ENCODE measurements around the gene TPO. TPM values are rescaled to one million over a fixed set of nuclear protein-coding genes. Genes with fewer than 3 reads are reported as not detected.

TPO gene
- total RNA-seq, 2 donors from 2014 or later: 1.5 to 4.3 TPM

DNA sequence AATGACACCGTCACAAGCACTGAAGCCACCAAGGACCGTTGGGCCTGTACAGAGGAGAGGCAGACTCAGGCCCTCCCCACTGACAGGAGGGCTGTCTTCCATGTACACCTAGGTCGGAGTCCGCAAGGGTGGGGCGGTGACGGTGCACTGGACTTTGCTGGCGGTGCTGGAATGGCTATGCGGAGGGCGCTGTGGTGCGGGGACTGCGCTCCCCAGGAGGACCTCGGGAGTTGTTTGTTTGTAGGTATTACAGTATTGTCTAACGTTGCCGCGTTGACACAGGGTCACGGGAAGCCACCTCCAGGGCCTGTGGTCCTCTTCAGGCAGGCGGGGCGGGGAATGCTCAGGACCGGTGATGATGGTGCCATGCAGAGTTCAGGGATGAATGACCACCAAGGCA is 126.2 kb downstream of the TPO start:
- intact Hi-C loops (cut with DNase I, micrococcal nuclease): no loop called here
- DNase-seq (no peak), ATAC-seq (no peak)

DNA sequence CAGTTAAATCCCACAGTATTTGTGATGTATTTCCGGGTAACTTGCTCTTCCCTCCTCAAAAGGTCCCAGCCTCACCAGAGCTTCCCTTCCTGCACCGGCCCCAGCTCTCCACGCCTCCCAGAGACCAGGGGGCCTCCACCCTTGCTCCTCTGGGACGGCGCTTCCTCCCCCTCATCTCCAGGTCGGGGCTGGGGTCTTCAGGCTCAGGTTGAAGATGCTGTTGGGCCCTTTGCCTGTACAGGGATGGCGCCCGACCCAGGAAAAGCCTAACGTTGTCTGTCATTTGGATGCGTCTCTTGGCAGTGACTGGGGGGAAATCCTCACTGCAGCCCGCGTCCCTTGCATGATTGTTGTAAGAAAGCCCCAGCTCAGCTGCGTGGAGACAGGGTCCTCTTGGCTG is 126.7 kb downstream of the TPO start:
- ATAC-seq (no peak), DNase-seq (no peak)
- intact Hi-C loops (cut with DNase I, micrococcal nuclease): loop anchor here in 1 of 2 donors (10.0 kb wide), 1 partner anchor 685 kb away; no protein-coding TSS in a partner anchor

GRCh38 chr2:1540481-1540880 is 127.2 kb downstream of the TPO start:
- intact Hi-C loops (cut with DNase I, micrococcal nuclease): loop anchor here in 1 of 2 donors (10.0 kb wide), 1 partner anchor 686 kb away; no protein-coding TSS in a partner anchor
- DNase-seq: no peak
- no peak for ATAC-seq

DNA sequence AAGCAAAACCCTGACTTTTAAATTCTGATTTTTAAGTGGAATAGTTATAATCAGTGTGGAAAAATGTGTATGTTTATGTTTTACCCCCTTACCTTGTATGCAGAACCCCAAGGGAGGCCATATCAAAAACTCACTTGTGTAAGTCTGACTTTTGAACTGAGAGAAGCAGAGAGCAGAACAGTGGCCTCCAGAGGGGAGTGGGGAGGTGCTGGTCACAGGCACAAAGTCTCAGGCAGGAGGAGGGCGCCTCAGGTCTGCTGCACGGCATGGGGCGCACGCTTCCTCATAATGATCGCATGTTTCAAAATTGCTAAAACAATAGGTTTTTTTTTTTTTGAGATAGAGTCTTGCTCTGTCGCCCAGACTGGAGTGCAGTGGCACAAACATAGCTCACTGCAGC is 127.8 kb downstream of the TPO start:
- intact Hi-C loops (cut with DNase I, micrococcal nuclease): loop anchor here in 1 of 2 donors (10.0 kb wide), 1 partner anchor 686 kb away; no protein-coding TSS in a partner anchor
- ATAC-seq (no peak), DNase-seq (no peak)

DNA sequence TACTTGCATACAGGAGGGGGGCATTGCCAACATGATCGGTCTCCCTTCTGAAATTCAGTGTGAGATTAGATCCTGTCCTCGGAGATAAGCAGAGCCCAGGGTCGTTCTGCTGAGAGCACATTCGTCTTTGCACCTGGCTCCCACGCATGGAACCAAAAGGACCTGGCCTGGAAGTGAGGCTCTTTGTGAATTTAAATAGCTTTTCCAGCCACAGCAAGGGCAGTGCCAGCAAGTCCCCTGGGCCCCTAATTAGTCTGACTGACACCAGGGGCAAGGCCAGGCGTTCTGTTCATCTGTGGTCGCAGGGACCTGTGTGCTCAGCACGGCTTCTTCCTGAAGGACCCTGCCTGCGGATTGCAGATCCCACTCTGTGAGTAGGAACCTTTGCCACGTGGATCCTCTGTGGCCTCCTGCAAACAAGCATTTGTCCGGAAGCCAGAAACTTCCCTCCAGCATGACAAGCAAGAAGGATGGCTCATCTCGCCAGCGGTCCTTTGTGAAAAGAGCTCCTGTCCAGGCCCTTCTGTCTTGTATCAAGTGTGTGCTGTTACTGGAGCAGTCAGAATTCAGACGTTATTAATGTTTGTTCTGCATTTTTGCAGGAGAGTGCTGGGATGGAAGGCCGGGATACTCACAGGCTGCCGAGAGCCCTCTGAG is 128.7 kb downstream of the TPO start:
- ATAC-seq (no peak), DNase-seq (no peak)
- intact Hi-C loops (cut with DNase I, micrococcal nuclease): loop anchor here in 1 of 2 donors (10.0 kb wide), 1 partner anchor 687 kb away; no protein-coding TSS in a partner anchor

GRCh38 chr2:1542971-1543370 is 129.7 kb downstream of the TPO start:
- ATAC-seq (no peak), DNase-seq (no peak)
- intact Hi-C loops (cut with DNase I, micrococcal nuclease): loop anchor here in 1 of 2 donors (10.0 kb wide), 1 partner anchor 688 kb away; no protein-coding TSS in a partner anchor

DNA sequence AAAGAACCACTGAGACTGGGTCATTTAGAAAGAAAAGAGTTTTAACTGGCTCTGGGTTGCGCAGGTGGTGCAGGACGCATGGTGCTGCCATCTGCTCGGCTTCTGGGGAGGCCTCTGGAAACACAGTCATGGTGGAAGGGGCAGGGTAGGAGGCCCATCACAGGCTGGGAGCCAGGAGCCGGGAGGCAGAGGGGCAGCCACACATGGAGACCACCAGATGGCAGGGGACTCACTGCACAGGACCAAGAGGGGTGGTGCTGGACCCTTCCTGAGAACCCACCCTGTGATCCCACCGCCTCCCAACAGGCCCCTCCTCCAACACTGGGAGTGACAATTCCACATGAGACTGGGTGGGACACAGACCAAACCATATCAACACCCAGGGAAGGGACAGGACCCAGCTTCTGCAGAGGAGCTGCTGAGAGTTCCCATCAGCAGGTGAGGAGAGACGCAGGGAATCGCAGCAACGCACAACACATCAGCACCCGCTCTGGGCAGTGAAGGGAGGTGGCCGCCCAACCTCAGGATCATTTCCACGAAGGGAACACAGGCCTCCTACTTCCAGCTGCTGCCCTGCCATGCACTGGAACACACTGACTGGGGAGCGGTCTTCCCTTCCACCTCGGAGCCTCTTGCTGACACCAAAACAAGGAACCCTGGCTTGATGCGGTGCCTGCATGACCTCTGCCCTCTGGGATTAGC is 130.7 kb downstream of the TPO start:
- no peak for DNase-seq
- no peak for ATAC-seq
- intact Hi-C loops (cut with DNase I, micrococcal nuclease): loop anchor here in 1 of 2 donors (10.0 kb wide), 1 partner anchor 689 kb away; no protein-coding TSS in a partner anchor

DNA sequence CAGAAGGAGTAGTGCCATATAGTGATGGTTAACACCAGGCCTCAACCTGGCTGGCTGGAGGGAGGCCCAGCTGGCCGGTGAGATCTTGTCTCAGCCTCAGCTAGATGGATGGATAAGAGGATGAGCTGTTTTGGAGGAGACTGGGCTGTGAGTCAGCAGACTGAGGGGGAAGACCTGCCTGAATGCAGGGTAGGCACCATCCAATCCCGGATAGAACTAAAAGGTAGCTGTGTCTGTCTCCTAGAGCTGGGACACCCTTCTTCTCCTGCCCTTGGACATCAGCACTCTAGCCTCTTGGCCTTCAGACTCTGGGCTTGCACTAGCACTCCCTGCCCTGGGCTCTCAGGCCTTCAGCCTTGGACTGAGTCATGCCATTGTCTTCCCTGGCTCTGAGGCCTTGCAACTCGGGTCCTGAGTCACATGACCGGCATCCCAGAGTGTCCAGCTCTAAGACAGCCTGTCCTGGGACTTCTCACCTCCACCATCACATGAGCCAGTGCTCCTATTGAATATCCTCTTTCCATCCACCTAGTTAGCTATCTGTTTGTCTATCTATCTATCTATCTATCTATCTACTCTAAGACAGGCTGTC is 131.3 kb downstream of the TPO start:
- ATAC-seq: no peak
- intact Hi-C loops (cut with DNase I, micrococcal nuclease): loop anchor here in 1 of 2 donors (10.0 kb wide), 1 partner anchor 690 kb away; no protein-coding TSS in a partner anchor

GRCh38 chr2:1546023-1546591 is 132.8 kb downstream of the TPO start:
- intact Hi-C loops (cut with DNase I, micrococcal nuclease): loop anchor here in 1 of 2 donors (10.0 kb wide), 1 partner anchor 691 kb away; no protein-coding TSS in a partner anchor
- DNase-seq: no peak

More for the DNA sequence above, 131.3 kb downstream of the TPO start:
- no peak for DNase-seq

GRCh38 chr2:1546901-1547300 is 133.6 kb downstream of the TPO start:
- intact Hi-C loops (cut with DNase I, micrococcal nuclease): loop anchor here in 1 of 2 donors (10.0 kb wide), 1 partner anchor 692 kb away; no protein-coding TSS in a partner anchor
- DNase-seq (no peak), ATAC-seq (no peak)

More at GRCh38 chr2:1546023-1546591, 132.8 kb downstream of the TPO start:
- peak; percentile 69 for ATAC-seq

DNA sequence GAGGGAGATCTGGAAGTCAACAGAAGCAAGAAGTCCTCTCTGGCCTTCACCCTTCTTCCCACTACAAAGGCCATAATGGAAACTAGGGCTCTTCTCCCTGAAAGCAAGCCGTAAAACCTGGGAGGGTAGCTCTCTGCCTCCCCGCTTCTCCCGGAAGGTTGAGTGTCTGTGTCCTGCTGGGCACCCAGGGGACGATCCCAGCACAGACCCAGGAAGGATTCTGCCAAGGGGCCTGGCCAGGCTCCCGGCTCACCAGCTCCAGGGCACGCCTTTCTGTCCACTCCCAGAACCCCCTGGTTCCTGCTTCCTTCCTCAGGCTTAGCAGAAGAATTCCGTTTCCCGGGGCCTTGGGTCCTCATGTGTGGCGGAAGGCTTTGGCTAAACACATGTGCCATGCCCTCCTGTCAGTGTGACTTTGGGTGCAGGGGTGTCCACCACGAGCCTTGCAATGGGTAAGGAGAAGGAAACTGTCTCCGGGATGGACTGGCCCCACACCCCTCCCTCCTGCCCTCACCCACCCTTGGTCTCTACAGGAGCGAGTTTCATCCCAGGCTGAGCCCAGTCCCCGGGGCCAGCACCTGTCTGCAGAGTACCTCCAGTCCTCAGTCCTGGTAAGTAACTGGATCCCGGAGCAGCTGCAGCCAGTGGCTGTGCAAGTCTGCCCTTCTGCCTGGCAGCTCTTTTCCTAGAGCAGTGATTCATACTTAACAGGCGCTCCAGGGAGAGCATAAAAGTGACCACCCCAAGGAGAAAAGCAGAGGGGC is 135.8 kb downstream of the TPO start:
- intact Hi-C loops (cut with DNase I, micrococcal nuclease): loop anchor here in 1 of 2 donors (10.0 kb wide), 1 partner anchor 694 kb away; no protein-coding TSS in a partner anchor
- ATAC-seq: no peak
- DNase-seq: no peak

- DNase-seq (no peak), ATAC-seq (no peak)
- intact Hi-C loops (cut with DNase I, micrococcal nuclease): no loop called here
These were observed 136.8 kb downstream of the TPO start for GRCh38 chr2:1550076-1550475.

DNA sequence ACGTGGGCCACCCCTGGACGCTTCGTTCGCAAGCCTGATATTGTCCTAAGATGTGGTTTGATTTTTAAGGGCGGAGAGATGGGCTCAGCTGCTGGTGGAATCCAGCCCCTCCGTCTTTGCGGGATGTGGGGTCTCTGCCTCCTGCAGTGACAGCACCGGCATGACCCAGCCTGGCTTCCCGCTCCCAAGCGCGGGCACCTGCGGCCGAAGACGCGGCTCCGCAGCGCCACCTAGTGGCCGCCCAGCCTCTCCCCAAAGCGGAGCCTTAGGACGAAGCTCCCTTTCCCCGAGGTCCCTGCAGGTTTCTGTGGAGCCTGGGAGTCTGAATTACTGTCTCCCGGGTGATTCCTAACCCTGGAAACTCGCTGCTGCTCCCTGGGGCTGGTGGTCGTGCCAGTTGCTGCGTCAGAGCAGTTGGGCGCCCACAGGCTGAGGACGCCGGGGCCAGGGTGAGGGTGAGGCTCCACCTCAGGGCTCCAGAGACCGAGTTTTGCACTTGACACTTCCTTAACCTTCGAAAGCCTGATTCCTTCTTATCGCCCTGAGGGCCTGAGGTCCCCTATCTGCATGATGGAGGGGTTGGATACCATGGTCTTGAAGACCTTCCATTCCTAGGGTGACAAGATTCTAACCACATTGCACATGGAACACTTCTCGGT is 137.5 kb downstream of the TPO start:
- DNase-seq (peak in 1 of 2 donors; percentile 66), ATAC-seq (peak; percentile 92)

GRCh38 chr2:1551905-1552304 is 138.6 kb downstream of the TPO start:
- DNase-seq (no peak), ATAC-seq (no peak)
- intact Hi-C loops (cut with DNase I, micrococcal nuclease): no loop called here

More for the DNA sequence above, 137.5 kb downstream of the TPO start:
- intact Hi-C loops (cut with DNase I, micrococcal nuclease): no loop called here

- ATAC-seq (no peak), DNase-seq (no peak)
- intact Hi-C loops (cut with DNase I, micrococcal nuclease): no loop called here
These were observed 139.3 kb downstream of the TPO start for GRCh38 chr2:1552611-1553010.

- DNase-seq (no peak), ATAC-seq (no peak)
- intact Hi-C loops (cut with DNase I, micrococcal nuclease): no loop called here
These were observed 140.5 kb downstream of the TPO start for GRCh38 chr2:1553671-1554295.

- DNase-seq (no peak), ATAC-seq (no peak)
- intact Hi-C loops (cut with DNase I, micrococcal nuclease): no loop called here
These were observed 143.0 kb downstream of the TPO start for GRCh38 chr2:1556286-1556685.

Measured in left colon (tissue), 2 donors.